ENCODE data around the gene SEZ6. TPM values are rescaled to one million over a fixed set of nuclear protein-coding genes. Genes with fewer than 3 reads are reported as not detected.

SEZ6 gene
- total RNA-seq, 2 experiments from 2014 or later: not detected

DNA sequence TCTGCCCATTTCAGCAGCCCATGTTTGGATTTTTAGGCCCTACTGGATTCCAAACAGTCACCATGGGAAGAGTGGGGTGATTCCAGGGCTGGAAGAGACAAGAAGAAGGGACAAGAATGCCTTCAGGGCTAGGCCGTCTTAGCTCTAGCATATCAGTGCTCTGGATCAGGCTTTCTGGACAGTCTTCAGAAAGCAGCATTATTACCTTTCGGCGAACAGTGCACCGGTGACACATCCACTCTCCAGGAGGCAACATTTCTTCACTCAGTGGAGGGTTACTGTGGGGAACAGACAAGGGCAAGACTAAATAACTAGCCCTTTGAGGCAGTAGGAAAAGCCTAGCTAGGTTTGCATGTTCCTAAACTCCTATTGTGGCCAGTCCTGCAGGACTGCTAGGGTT lies 79.0 kb downstream of the SEZ6 start:
- H3K9me3 Mint-ChIP-seq: peaks cover 7% of the 10 kb centered on the region
- no peaks in the 10 kb centered on the region for H3K27me3 Mint-ChIP-seq
- intact Hi-C loops (cut with micrococcal nuclease): loop anchor here (1.0 kb wide), 1 partner anchor 50 kb away; no protein-coding TSS in a partner anchor
- peak overlapping the region; percentile 82 for H3K27ac Mint-ChIP-seq
- peaks cover 76% of the 10 kb centered on the region for H3K36me3 Mint-ChIP-seq (ENCODE audit: low read depth)
- ATAC-seq: no peak
- ChIA-PET CTCF (interaction anchor here (1.1 to 4.5 kb wide), 14 partner anchors 9 to 200 kb away, joined by 3 to 28 read pairs (median 8); partner anchors contain the start of genes FAM222B and TLCD1), POLR2A (interaction anchor here (0.7 to 4.8 kb wide), 11 partner anchors 9 to 175 kb away, joined by 3 to 19 read pairs (median 5); partner anchors contain the start of genes DHRS13 and PHF12)
- no peak overlapping the region for H3K4me3 Mint-ChIP-seq
- no peak for DNase-seq
- H3K4me1 Mint-ChIP-seq (ENCODE audit: low read depth): peaks cover 62% of the 10 kb centered on the region
- TF ChIP-seq CTCF (IDR thresholded peaks at IDR 0.05): no peak

GRCh38 chr17:28926366-28926765 lies 79.5 kb downstream of the SEZ6 start:
- no peak overlapping the region for H3K4me3 Mint-ChIP-seq
- H3K9me3 Mint-ChIP-seq: peaks cover 7% of the 10 kb centered on the region
- peaks cover 61% of the 10 kb centered on the region for H3K4me1 Mint-ChIP-seq (ENCODE audit: low read depth)
- ATAC-seq: no peak
- peaks cover 79% of the 10 kb centered on the region for H3K36me3 Mint-ChIP-seq (ENCODE audit: low read depth)
- no peaks in the 10 kb centered on the region for H3K27me3 Mint-ChIP-seq
- no peak for TF ChIP-seq CTCF (IDR thresholded peaks at IDR 0.05)
- ChIA-PET POLR2A (interaction anchor here (0.6 to 4.8 kb wide), 11 partner anchors 9 to 299 kb away, joined by 3 to 19 read pairs (median 5); partner anchors contain the start of gene DHRS13), CTCF (interaction anchor here (0.9 to 4.5 kb wide), 16 partner anchors 9 to 199 kb away, joined by 3 to 28 read pairs (median 6); partner anchors contain the start of genes FAM222B and TLCD1)
- no peak for DNase-seq
- H3K27ac Mint-ChIP-seq: peak overlapping the region; percentile 82
- intact Hi-C loops (cut with micrococcal nuclease): loop anchor here (1.0 kb wide), 1 partner anchor 50 kb away; no protein-coding TSS in a partner anchor

GRCh38 chr17:28925912-28926365 lies 79.9 kb downstream of the SEZ6 start:
- H3K27me3 Mint-ChIP-seq: no peaks in the 10 kb centered on the region
- TF ChIP-seq CTCF (IDR thresholded peaks at IDR 0.05): no peak
- intact Hi-C loops (cut with micrococcal nuclease): loop anchor here (1.0 kb wide), 1 partner anchor 50 kb away; no protein-coding TSS in a partner anchor
- DNase-seq (peak; percentile 59), ATAC-seq (peak; percentile 85)
- peaks cover 7% of the 10 kb centered on the region for H3K9me3 Mint-ChIP-seq
- peak overlapping the region; percentile 31 for H3K4me3 Mint-ChIP-seq
- H3K27ac Mint-ChIP-seq: peak overlapping the region; percentile 82
- POLR2A ChIA-PET: interaction anchor here (0.6 to 4.8 kb wide), 13 partner anchors 10 to 299 kb away, joined by 3 to 19 read pairs (median 5); partner anchors contain the start of gene DHRS13
- peaks cover 80% of the 10 kb centered on the region for H3K36me3 Mint-ChIP-seq (ENCODE audit: low read depth)
- H3K4me1 Mint-ChIP-seq (ENCODE audit: low read depth): peaks cover 59% of the 10 kb centered on the region
- CTCF ChIA-PET: interaction anchor here (0.9 to 4.5 kb wide), 16 partner anchors 9 to 199 kb away, joined by 3 to 28 read pairs (median 6); partner anchors contain the start of genes FAM222B and TLCD1

GRCh38 chr17:28920201-28920600 lies 85.6 kb downstream of the SEZ6 start:
- POLR2A ChIA-PET: no interaction called here

More at GRCh38 chr17:28920201-28920600, 85.6 kb downstream of the SEZ6 start:
- CTCF ChIA-PET: interaction anchor here (5.9 kb wide), 1 partner anchor 156 kb away, joined by 56 read pairs; no protein-coding TSS in a partner anchor
- no peak for TF ChIP-seq CTCF (IDR thresholded peaks at IDR 0.05)
- H3K9me3 Mint-ChIP-seq: no peaks in the 10 kb centered on the region
- ATAC-seq (no peak), DNase-seq (no peak)
- peaks cover 26% of the 10 kb centered on the region for H3K4me1 Mint-ChIP-seq (ENCODE audit: low read depth)
- peak overlapping the region; percentile 73 for H3K27ac Mint-ChIP-seq
- peaks cover 75% of the 10 kb centered on the region for H3K36me3 Mint-ChIP-seq (ENCODE audit: low read depth)
- H3K27me3 Mint-ChIP-seq: no peaks in the 10 kb centered on the region
- intact Hi-C loops (cut with micrococcal nuclease): no loop called here
- no peak overlapping the region for H3K4me3 Mint-ChIP-seq
